Activated naive CD8-positive, alpha-beta T cell treated with anti-CD3 and anti-CD28 coated beads for 36 hours (primary cell): ENCODE results near the gene MYADML2. TPM values are rescaled to one million over a fixed set of nuclear protein-coding genes. Genes with fewer than 3 reads are reported as not detected.

Experiments used
- DNase-seq: peaks from one replicate; pipeline ENCODE4 v3.0.0; 2021
- H3K27ac Mint-ChIP-seq: one replicate; pipeline ENCODE4 v1.8.0; 2022; ENCODE audit warnings: mild to moderate bottlenecking, moderate library complexity, mixed read lengths
- H3K27me3 Mint-ChIP-seq: one replicate; pipeline ENCODE4 v1.8.0; 2022; ENCODE audit warnings: mild to moderate bottlenecking, mixed read lengths
- H3K36me3 Mint-ChIP-seq: one replicate; pipeline ENCODE4 v1.8.0; 2021; ENCODE audit warnings: mild to moderate bottlenecking, mixed read lengths
- H3K4me1 Mint-ChIP-seq: one replicate; pipeline ENCODE4 v1.8.0; 2021; ENCODE audit warnings: mixed read lengths
- H3K4me3 Mint-ChIP-seq: one replicate; pipeline ENCODE4 v1.8.0; 2022; ENCODE audit warnings: mild to moderate bottlenecking, moderate library complexity, mixed read lengths
- H3K9me3 Mint-ChIP-seq: one replicate; pipeline ENCODE4 v1.8.0; 2022; ENCODE audit warnings: mixed read lengths
- total RNA-seq, 2 experiments: library from RNA; stranded (reverse); gene quantifications; one replicate each; pipeline ENCODE4 v1.2.3, GENCODE V29; 2021

MYADML2 gene
- total RNA-seq, 2 experiments from 2014 or later, result not detected

- no peak overlapping the region for H3K4me3 Mint-ChIP-seq
- no peaks in the 10 kb centered on the region for H3K9me3 Mint-ChIP-seq
- peaks cover 23% of the 10 kb centered on the region for H3K27me3 Mint-ChIP-seq
- DNase-seq, result no peak
- H3K27ac Mint-ChIP-seq, result no peak overlapping the region
- H3K36me3 Mint-ChIP-seq, result peaks cover 9% of the 10 kb centered on the region
- H3K4me1 Mint-ChIP-seq, result peaks cover 9% of the 10 kb centered on the region
Measured at GRCh38 chr17:81939881-81940385, 7.1 kb downstream of the MYADML2 start.

GRCh38 chr17:81939218-81939617 lies 7.8 kb downstream of the MYADML2 start:
- peaks cover 9% of the 10 kb centered on the region for H3K36me3 Mint-ChIP-seq
- H3K4me3 Mint-ChIP-seq, result no peak overlapping the region
- peaks cover 9% of the 10 kb centered on the region for H3K4me1 Mint-ChIP-seq
- H3K27me3 Mint-ChIP-seq, result peaks cover 22% of the 10 kb centered on the region
- H3K27ac Mint-ChIP-seq, result no peak overlapping the region
- DNase-seq, result no peak
- H3K9me3 Mint-ChIP-seq, result no peaks in the 10 kb centered on the region

GRCh38 chr17:81935709-81936084 lies 11.3 kb downstream of the MYADML2 start:
- DNase-seq, result no peak
- Mint-ChIP-seq H3K27me3 (peaks cover 9% of the 10 kb centered on the region), H3K36me3 (peaks cover 19% of the 10 kb centered on the region), H3K27ac (peak overlapping the region; percentile 70), H3K9me3 (no peaks in the 10 kb centered on the region), H3K4me1 (peaks cover 26% of the 10 kb centered on the region), H3K4me3 (peak overlapping the region; percentile 89)

GRCh38 chr17:81934850-81935708 lies 12.0 kb downstream of the MYADML2 start:
- Mint-ChIP-seq H3K9me3 (no peaks in the 10 kb centered on the region), H3K27ac (peak overlapping the region; percentile 70), H3K36me3 (peaks cover 19% of the 10 kb centered on the region), H3K4me1 (peaks cover 26% of the 10 kb centered on the region), H3K4me3 (peak overlapping the region; percentile 89), H3K27me3 (peaks cover 5% of the 10 kb centered on the region)
- no peak for DNase-seq

- Mint-ChIP-seq H3K4me1 (peaks cover 26% of the 10 kb centered on the region), H3K27ac (no peak overlapping the region)
Measured at GRCh38 chr17:81934098-81934757, 12.8 kb downstream of the MYADML2 start.

GRCh38 chr17:81933178-81933699 lies 13.8 kb downstream of the MYADML2 start:
- no peak for DNase-seq
- H3K9me3 Mint-ChIP-seq, result no peaks in the 10 kb centered on the region
- peaks cover 19% of the 10 kb centered on the region for H3K36me3 Mint-ChIP-seq
- no peak overlapping the region for H3K27ac Mint-ChIP-seq
- H3K4me1 Mint-ChIP-seq, result peaks cover 30% of the 10 kb centered on the region
- peaks cover 10% of the 10 kb centered on the region for H3K27me3 Mint-ChIP-seq
- no peak overlapping the region for H3K4me3 Mint-ChIP-seq

More at GRCh38 chr17:81934098-81934757, 12.8 kb downstream of the MYADML2 start:
- Mint-ChIP-seq H3K4me3 (no peak overlapping the region), H3K9me3 (no peaks in the 10 kb centered on the region), H3K36me3 (peaks cover 19% of the 10 kb centered on the region), H3K27me3 (peaks cover 7% of the 10 kb centered on the region)
- DNase-seq, result no peak

GRCh38 chr17:81932333-81932983 lies 14.6 kb downstream of the MYADML2 start:
- Mint-ChIP-seq H3K27me3 (peaks cover 10% of the 10 kb centered on the region), H3K27ac (peak overlapping the region; percentile 20), H3K9me3 (no peaks in the 10 kb centered on the region), H3K4me3 (no peak overlapping the region), H3K36me3 (peaks cover 19% of the 10 kb centered on the region), H3K4me1 (peaks cover 26% of the 10 kb centered on the region)
- no peak for DNase-seq

GRCh38 chr17:81931557-81932332 lies 15.3 kb downstream of the MYADML2 start:
- Mint-ChIP-seq H3K9me3 (no peaks in the 10 kb centered on the region), H3K27me3 (peaks cover 10% of the 10 kb centered on the region), H3K36me3 (peaks cover 19% of the 10 kb centered on the region), H3K4me1 (peaks cover 26% of the 10 kb centered on the region), H3K4me3 (no peak overlapping the region), H3K27ac (peak overlapping the region; percentile 35)
- no peak for DNase-seq

GRCh38 chr17:81931189-81931556 lies 15.9 kb downstream of the MYADML2 start:
- DNase-seq, result no peak
- Mint-ChIP-seq H3K4me1 (peaks cover 30% of the 10 kb centered on the region), H3K27ac (peak overlapping the region; percentile 0), H3K4me3 (no peak overlapping the region), H3K36me3 (peaks cover 17% of the 10 kb centered on the region), H3K27me3 (peaks cover 10% of the 10 kb centered on the region), H3K9me3 (no peaks in the 10 kb centered on the region)

GRCh38 chr17:81930142-81931125 lies 16.6 kb downstream of the MYADML2 start:
- Mint-ChIP-seq H3K9me3 (no peaks in the 10 kb centered on the region), H3K27me3 (peaks cover 10% of the 10 kb centered on the region), H3K4me1 (peaks cover 30% of the 10 kb centered on the region), H3K36me3 (peaks cover 10% of the 10 kb centered on the region), H3K4me3 (no peak overlapping the region), H3K27ac (peak overlapping the region; percentile 0)
- DNase-seq, result no peak

- no peak for DNase-seq
- H3K4me1 Mint-ChIP-seq, result peaks cover 30% of the 10 kb centered on the region
- no peak overlapping the region for H3K27ac Mint-ChIP-seq
- H3K9me3 Mint-ChIP-seq, result no peaks in the 10 kb centered on the region
- peaks cover 10% of the 10 kb centered on the region for H3K27me3 Mint-ChIP-seq
- peaks cover 10% of the 10 kb centered on the region for H3K36me3 Mint-ChIP-seq
- peak overlapping the region; percentile 76 for H3K4me3 Mint-ChIP-seq
Measured at GRCh38 chr17:81929253-81930141, 17.5 kb downstream of the MYADML2 start.

GRCh38 chr17:81928544-81929252 lies 18.3 kb downstream of the MYADML2 start:
- no peak for DNase-seq
- peaks cover 27% of the 10 kb centered on the region for H3K4me1 Mint-ChIP-seq
- H3K27me3 Mint-ChIP-seq, result peaks cover 10% of the 10 kb centered on the region
- H3K4me3 Mint-ChIP-seq, result peak overlapping the region; percentile 76
- H3K9me3 Mint-ChIP-seq, result no peaks in the 10 kb centered on the region
- H3K36me3 Mint-ChIP-seq, result peaks cover 5% of the 10 kb centered on the region
- peak overlapping the region; percentile 51 for H3K27ac Mint-ChIP-seq
